WTC11 (cell line): Measurements from ENCODE around the gene CORO6. TPM values are rescaled to one million over a fixed set of nuclear protein-coding genes. Genes with fewer than 3 reads are reported as not detected.

Source experiments
- ATAC-seq: fragments of 200-7000 bp; cut with Tn5 transposase; 2 replicates; pipeline ENCODE4 v1.10.0; 2021; ENCODE audit warnings: mild to moderate bottlenecking, moderate library complexity
- CTCF ChIA-PET: fragments of 300-600 bp; sonication (Branson Sonifier 250); formaldehyde crosslinking; loops from one replicate; lab custom pipeline; 2021; ENCODE audit warnings: antibody characterized with exemption; lab: Charles Lee
- POLR2A ChIA-PET: fragments of 350-600 bp; sonication (Branson Sonifier 250); formaldehyde crosslinking; loops from one replicate; lab custom pipeline; 2021; ENCODE audit warnings: antibody characterized with exemption; lab: Charles Lee
- DNase-seq: peaks from one replicate; pipeline ENCODE4 v3.0.0; 2021; ENCODE audit warnings: low spot score
- H3K27ac Mint-ChIP-seq: 2 replicates; pipeline ENCODE4 v1.8.0; 2021; ENCODE audit warnings: mixed read lengths
- H3K27me3 Mint-ChIP-seq: 2 replicates; pipeline ENCODE4 v1.8.0; 2021; ENCODE audit warnings: low read depth, mild to moderate bottlenecking, moderate library complexity, mixed read lengths
- H3K36me3 Mint-ChIP-seq: 2 replicates; pipeline ENCODE4 v1.8.0; 2021; ENCODE audit warnings: mixed read lengths
- H3K4me1 Mint-ChIP-seq: 2 replicates; pipeline ENCODE4 v1.8.0; 2022; ENCODE audit warnings: mixed read lengths
- H3K4me3 Mint-ChIP-seq: 2 replicates; pipeline ENCODE4 v1.8.0; 2021; ENCODE audit warnings: mild to moderate bottlenecking, moderate library complexity, mixed read lengths
- H3K9me3 Mint-ChIP-seq: 2 replicates; pipeline ENCODE4 v1.8.0; 2021; ENCODE audit warnings: mixed read lengths
- CBFB ChIP-seq: sonication (generic); formaldehyde crosslinking; IDR thresholded peaks from 2 replicates; pipeline ENCODE4 v1.8.1; 2022; ENCODE audit warnings: mild to moderate bottlenecking, low read depth, missing genetic modification reagents
- CDX4 ChIP-seq: fragments of 250-450 bp; sonication (Bioruptor Pico); IDR thresholded peaks from 2 replicates; pipeline ENCODE4 v1.9.0; 2021; ENCODE audit warnings: moderate library complexity, mild to moderate bottlenecking, inconsistent platforms, borderline replicate concordance
- GABPB1 ChIP-seq: sonication (generic); formaldehyde crosslinking; IDR thresholded peaks from 2 replicates; pipeline ENCODE4 v1.8.1; 2023; ENCODE audit warnings: mild to moderate bottlenecking, missing genetic modification reagents
- IRF1 ChIP-seq: sonication (generic); formaldehyde crosslinking; IDR thresholded peaks from 2 replicates; pipeline ENCODE4 v1.8.0; 2023; ENCODE audit warnings: missing genetic modification reagents
- KAT7 ChIP-seq: sonication (generic); formaldehyde crosslinking; IDR thresholded peaks from 2 replicates; pipeline ENCODE4 v1.8.1; 2023; ENCODE audit warnings: missing genetic modification reagents, mild to moderate bottlenecking, borderline replicate concordance
- NFATC4 ChIP-seq: fragments of 250-450 bp; sonication (Bioruptor Pico); IDR thresholded peaks from 2 replicates; pipeline ENCODE4 v1.9.0; 2021; ENCODE audit warnings: mild to moderate bottlenecking
- NFE2L1 ChIP-seq: sonication (generic); formaldehyde crosslinking; IDR thresholded peaks from 2 replicates; pipeline ENCODE4 v1.8.1; 2023; ENCODE audit warnings: missing genetic modification reagents
- NR2C2 ChIP-seq: sonication (generic); formaldehyde crosslinking; IDR thresholded peaks from 2 replicates; pipeline ENCODE4 v1.8.0; 2022; ENCODE audit warnings: mild to moderate bottlenecking, missing genetic modification reagents
- PRRX2 ChIP-seq: fragments of 250-450 bp; sonication (Bioruptor Pico); IDR thresholded peaks from 2 replicates; pipeline ENCODE4 v1.8.0; 2021; ENCODE audit warnings: mild to moderate bottlenecking
- RELA ChIP-seq: sonication (generic); formaldehyde crosslinking; IDR thresholded peaks from 2 replicates; pipeline ENCODE4 v1.8.1; 2022; ENCODE audit warnings: missing genetic modification reagents, mild to moderate bottlenecking, borderline replicate concordance
- RORB ChIP-seq: fragments of 250-450 bp; sonication (Bioruptor Pico); IDR thresholded peaks from 2 replicates; pipeline ENCODE4 v1.9.0; 2021; ENCODE audit warnings: mild to moderate bottlenecking
- STAT6 ChIP-seq: sonication (generic); formaldehyde crosslinking; conservative IDR thresholded peaks from 2 replicates; pipeline ENCODE4 v1.8.1; 2023; ENCODE audit warnings: mild to moderate bottlenecking, low read depth, missing genetic modification reagents, moderate library complexity
- TP53 ChIP-seq: sonication (generic); formaldehyde crosslinking; IDR thresholded peaks from 2 replicates; pipeline ENCODE4 v1.8.1; 2023; ENCODE audit warnings: mild to moderate bottlenecking, missing genetic modification reagents
- ZMAT4 ChIP-seq: fragments of 250-450 bp; sonication (Bioruptor Pico); IDR thresholded peaks from 2 replicates; pipeline ENCODE4 v1.9.0; 2021; ENCODE audit warnings: mild to moderate bottlenecking
- ZNF138 ChIP-seq: sonication (generic); formaldehyde crosslinking; conservative IDR thresholded peaks from 2 replicates; pipeline ENCODE4 v1.8.1; 2022; ENCODE audit warnings: mild to moderate bottlenecking, moderate library complexity, missing genetic modification reagents
- ZNF532 ChIP-seq: fragments of 250-450 bp; sonication (Bioruptor Pico); IDR thresholded peaks from 2 replicates; pipeline ENCODE4 v1.9.0; 2021; ENCODE audit warnings: mild to moderate bottlenecking, borderline replicate concordance
- total RNA-seq: library from RNA; stranded (reverse); gene quantifications from 3 replicates; pipeline ENCODE4 v1.2.3, GENCODE V29; 2021
- TF ChIP-seq, protein P1 (sequence below): sonication (generic); formaldehyde crosslinking; IDR thresholded peaks from 2 replicates; pipeline ENCODE4 v1.8.0; 2022; ENCODE audit warnings: mild to moderate bottlenecking, missing genetic modification reagents
- TF ChIP-seq, protein P2 (sequence below): sonication (generic); formaldehyde crosslinking; conservative IDR thresholded peaks from 2 replicates; pipeline ENCODE4 v1.8.1; 2022; ENCODE audit warnings: mild to moderate bottlenecking, missing genetic modification reagents
- TF ChIP-seq, protein P3 (sequence below): sonication (generic); formaldehyde crosslinking; IDR thresholded peaks from 2 replicates; pipeline ENCODE4 v1.8.1; 2022; ENCODE audit warnings: missing genetic modification reagents, borderline replicate concordance

Gene CORO6
- total RNA-seq, 1 experiment from 2014 or later = 8.9 TPM

DNA sequence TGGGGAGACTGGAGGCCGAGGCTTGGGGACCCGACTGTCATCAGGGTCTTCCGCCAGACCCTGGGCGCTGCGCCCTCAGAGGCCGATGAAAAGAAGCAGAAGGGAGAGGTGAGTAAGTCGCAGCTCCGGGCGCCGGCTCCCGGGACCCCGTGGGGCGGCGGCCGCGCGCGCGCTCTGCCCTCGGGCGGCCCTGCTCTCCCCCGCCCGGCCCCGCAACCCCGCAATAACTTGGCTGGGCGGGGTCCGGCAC lies 55.5 kb downstream of the CORO6 start:
- Mint-ChIP-seq H3K27ac (no peak overlapping the region), H3K4me3 (peak overlapping the region; percentile 91), H3K27me3 (peaks cover 50% of the 10 kb centered on the region), H3K36me3 (no peaks in the 10 kb centered on the region), H3K9me3 (no peaks in the 10 kb centered on the region), H3K4me1 (peaks cover 11% of the 10 kb centered on the region)
- TF ChIP-seq NR2C2 (CRISPR knock-in tag) (no peak), RELA (CRISPR knock-in tag) (no peak), CBFB (CRISPR knock-in tag) (no peak), CDX4 (no peak), ZMAT4 (CRISPR knock-in tag) (no peak), KAT7 (CRISPR knock-in tag) (no peak), TP53 (CRISPR knock-in tag) (no peak), PRRX2 (CRISPR knock-in tag) (no peak), NFE2L1 (CRISPR knock-in tag) (no peak), ZNF138 (CRISPR knock-in tag) (no peak), GABPB1 (no peak)
- TF ChIP-seq, protein P1, sequence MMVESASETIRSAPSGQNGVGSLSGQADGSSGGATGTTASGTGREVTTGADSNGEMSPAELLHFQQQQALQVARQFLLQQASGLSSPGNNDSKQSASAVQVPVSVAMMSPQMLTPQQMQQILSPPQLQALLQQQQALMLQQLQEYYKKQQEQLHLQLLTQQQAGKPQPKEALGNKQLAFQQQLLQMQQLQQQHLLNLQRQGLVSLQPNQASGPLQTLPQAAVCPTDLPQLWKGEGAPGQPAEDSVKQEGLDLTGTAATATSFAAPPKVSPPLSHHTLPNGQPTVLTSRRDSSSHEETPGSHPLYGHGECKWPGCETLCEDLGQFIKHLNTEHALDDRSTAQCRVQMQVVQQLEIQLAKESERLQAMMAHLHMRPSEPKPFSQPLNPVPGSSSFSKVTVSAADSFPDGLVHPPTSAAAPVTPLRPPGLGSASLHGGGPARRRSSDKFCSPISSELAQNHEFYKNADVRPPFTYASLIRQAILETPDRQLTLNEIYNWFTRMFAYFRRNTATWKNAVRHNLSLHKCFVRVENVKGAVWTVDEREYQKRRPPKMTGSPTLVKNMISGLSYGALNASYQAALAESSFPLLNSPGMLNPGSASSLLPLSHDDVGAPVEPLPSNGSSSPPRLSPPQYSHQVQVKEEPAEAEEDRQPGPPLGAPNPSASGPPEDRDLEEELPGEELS (CRISPR knock-in tag) = no peak
- DNase-seq = peak; percentile 43
- CTCF ChIA-PET = interaction anchor here (1.0 to 11.4 kb wide), 9 partner anchors 11 to 387 kb away, joined by 3 to 112 read pairs (median 5); partner anchors contain the start of genes ANKRD13B and MYO18A
- POLR2A ChIA-PET = interaction anchor here (1.6 kb wide), 1 partner anchor 31 kb away, joined by 5 read pairs; no protein-coding TSS in a partner anchor
- ATAC-seq = peak; percentile 1; the same call in 1 of the 2 replicates

GRCh38 chr17:29566473-29567303 lies 56.0 kb downstream of the CORO6 start, which contains the start of gene ABHD15:
ABHD15 (minus strand) TSS chr17:29567037; CDS start chr17:29566966, 71 bp downstream.
- ChIA-PET POLR2A (interaction anchor here (1.4 kb wide), 1 partner anchor 26 kb away, joined by 3 read pairs; the partner anchor contains the start of gene ANKRD13B), CTCF (interaction anchor here (0.6 to 11.4 kb wide), 19 partner anchors 9 to 386 kb away, joined by 3 to 112 read pairs (median 5); partner anchors contain the start of genes ANKRD13B, CORO6, MYO18A and TAOK1)
- ATAC-seq (peak; percentile 5), DNase-seq (peak; percentile 56)
- no peaks in the 10 kb centered on the region for H3K9me3 Mint-ChIP-seq
- peaks cover 50% of the 10 kb centered on the region for H3K27me3 Mint-ChIP-seq
- peak within 1 kb of the TSS; percentile 91 for H3K4me3 Mint-ChIP-seq
- H3K27ac Mint-ChIP-seq = no peak within 1 kb of the TSS
- H3K36me3 Mint-ChIP-seq = no peaks in the 10 kb centered on the region
- H3K4me1 Mint-ChIP-seq = peaks cover 11% of the 10 kb centered on the region
- TF ChIP-seq RORB (CRISPR knock-in tag) (no peak), NFATC4 (CRISPR knock-in tag) (no peak), ZNF532 (CRISPR knock-in tag) (no peak), STAT6 (CRISPR knock-in tag) (no peak), IRF1 (CRISPR knock-in tag) (no peak)
- TF ChIP-seq, protein P2, sequence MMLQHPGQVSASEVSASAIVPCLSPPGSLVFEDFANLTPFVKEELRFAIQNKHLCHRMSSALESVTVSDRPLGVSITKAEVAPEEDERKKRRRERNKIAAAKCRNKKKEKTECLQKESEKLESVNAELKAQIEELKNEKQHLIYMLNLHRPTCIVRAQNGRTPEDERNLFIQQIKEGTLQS = no peak
- TF ChIP-seq, protein P3, sequence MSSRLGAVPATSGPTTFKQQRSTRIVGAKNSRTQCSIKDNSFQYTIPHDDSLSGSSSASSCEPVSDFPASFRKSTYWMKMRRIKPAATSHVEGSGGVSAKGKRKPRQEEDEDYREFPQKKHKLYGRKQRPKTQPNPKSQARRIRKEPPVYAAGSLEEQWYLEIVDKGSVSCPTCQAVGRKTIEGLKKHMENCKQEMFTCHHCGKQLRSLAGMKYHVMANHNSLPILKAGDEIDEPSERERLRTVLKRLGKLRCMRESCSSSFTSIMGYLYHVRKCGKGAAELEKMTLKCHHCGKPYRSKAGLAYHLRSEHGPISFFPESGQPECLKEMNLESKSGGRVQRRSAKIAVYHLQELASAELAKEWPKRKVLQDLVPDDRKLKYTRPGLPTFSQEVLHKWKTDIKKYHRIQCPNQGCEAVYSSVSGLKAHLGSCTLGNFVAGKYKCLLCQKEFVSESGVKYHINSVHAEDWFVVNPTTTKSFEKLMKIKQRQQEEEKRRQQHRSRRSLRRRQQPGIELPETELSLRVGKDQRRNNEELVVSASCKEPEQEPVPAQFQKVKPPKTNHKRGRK (CRISPR knock-in tag) = no peak
